OCI-M1 (cell line): ENCODE measurements around the gene GSK3B.

Source experiments
- DNase-seq: peaks from one replicate; lab custom pipeline; 2025; lab: John Stamatoyannopoulos, UW

Gene GSK3B

DNA sequence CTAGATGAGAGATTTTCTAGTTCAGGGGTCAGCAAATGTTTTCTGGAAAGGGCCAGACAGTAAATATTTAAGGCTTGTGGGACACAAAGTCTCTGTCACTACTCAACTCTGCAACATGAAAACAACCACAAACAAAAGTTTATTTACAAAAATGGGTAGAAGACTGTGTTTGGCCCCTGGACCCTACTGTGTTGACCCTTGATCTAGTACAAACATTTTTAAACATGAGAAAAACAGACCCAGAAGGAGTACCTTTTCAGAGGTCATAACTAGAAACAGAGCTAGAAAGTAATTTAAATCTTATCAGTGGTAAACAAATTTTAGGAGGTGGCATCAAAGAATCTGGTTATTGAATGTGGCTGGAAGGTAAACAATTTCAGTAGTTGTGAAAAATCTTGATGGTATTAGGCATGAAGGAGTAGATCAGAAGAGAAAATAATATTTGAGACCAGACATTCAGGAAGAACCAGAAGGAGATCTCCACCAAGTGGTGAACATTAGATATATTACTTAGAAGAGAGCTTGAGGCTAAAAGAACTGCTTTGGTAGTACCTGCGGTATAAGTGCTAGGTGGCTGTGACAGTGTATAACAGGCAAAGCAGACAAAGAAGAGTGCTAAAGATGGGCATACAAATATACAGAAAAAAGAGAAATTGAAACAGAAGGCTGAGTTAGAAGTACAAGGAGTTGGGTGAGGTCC lies 210.6 kb downstream of the GSK3B start:
- DNase-seq, result no peak

DNA sequence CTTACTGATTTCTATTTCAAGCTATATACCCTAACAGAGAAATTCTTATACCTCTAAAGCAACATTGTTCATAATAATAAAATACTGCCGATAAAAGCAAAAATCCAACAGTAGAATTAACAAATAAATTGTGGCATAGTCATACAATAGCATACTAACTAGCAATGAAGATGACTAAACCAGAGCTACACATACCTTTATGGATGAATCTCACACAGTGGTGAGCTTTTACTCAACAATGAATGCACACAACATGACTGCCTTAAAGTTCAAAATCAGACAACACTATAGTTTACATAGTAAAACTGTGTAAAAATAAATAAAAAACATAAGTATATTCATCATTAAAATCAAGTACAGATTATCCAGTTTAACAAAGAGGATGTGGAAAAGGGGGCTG lies 213.3 kb downstream of the GSK3B start:
- DNase-seq, result no peak

DNA sequence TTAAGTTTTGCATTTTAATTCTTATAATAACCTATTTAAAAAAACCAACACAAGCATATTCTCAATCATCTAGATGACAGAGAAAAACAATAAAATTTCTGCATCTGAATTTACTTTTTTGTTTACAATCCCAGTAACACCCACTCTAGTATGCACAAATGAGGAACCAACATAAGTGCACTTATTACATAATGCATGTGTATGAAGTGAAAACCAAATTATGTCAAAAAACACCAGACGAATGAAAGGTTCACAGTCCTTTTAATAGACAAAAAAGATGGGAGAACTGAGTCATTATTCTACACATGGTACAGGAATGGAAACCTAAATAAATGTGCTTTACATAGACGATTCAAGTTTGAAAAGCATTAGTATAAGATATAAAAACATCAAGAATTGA lies 220.6 kb downstream of the GSK3B start:
- DNase-seq, result no peak

DNA sequence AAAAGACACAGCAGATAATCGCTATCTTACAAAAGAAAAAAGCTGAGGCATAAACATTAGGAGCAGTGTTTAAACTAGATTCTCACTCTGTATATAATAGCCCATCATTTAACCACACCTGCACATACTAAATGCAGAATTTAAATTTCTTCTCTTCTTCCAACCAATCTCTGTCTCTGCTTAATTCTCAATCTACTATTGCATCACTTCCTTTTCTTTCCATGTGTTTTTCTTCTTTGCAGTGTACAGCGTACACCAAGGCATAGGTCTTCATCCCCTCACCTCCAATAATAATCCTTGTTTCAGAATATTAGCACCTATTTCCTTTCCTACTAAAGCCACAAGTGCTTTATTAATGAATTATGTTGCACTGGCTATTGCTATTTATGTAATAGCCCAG lies 221.5 kb downstream of the GSK3B start:
- DNase-seq, result no peak

DNA sequence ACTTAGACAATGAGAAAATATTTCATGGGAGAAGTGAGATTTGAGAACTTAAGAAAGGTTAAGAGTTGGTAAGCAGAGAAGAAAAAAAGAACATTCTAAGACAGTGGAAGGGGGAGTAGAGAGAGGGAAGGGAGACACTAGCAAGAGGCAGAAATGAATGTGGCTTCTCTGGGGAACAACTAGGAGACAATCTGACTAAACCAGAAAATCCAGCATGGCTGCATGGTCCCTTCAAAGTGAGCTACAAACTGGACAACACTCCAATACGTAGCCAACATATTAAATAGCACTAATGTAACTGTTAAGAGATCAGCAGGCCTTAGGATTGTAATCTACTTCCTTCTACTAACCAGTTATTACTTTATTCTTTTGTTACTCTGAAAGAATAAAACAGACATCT lies 222.7 kb downstream of the GSK3B start:
- DNase-seq, result no peak

DNA sequence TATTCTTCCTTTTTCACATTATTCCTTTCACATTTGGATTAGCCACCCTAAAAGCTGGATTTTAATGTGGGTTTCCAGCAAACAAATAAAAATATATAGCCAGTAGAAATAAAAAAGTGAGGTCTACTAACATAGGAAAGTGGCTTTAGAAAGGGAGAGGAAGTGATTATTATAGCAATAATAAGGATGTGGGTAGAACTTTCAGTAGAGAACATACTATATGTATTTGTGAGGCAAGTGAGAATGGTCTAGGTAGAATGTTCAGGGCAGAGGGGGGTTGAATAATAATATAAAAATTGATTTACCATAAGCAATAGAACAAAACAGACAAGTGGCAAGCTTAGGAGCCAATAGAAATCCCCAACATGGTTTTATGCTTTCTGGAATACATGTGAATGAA lies 223.7 kb downstream of the GSK3B start:
- DNase-seq, result no peak

DNA sequence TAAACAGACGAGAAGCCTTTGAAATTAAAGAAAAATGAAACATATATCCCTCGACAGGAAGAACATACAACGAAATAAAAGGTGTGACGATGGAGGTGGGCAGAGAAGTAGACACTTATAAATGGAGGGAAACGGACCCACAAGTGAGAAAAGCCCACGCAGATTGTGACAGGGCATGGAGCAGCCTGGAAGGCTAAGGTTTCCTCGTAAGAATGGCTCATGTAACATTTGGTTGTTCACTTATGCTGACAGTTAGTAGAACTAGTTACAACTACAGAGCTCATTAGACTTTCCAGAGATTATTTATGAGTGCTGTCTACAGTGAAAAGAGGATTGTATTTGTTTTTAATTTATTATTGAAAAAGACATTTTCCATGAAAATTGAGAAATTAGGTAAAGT lies 229.8 kb downstream of the GSK3B start:
- no peak for DNase-seq

DNA sequence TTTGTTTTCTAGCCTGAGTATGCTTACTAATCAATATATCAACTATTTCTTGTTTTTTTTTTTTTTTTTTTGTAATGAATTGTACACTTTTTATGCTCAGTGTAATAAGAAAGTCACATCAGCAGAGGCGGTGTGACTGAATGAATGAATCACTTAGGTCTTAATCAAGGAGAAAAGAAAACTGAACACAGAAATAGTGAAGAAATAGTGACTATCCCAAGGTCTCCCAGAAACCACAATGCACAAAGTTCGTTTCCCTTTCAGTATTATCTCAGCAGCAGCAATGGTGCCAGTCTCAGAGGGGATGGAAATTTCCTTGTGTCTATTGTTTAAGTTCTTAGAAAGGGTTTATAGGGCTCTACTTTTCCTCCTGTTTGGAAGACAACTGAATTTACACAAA lies 231.6 kb downstream of the GSK3B start:
- no peak for DNase-seq

DNA sequence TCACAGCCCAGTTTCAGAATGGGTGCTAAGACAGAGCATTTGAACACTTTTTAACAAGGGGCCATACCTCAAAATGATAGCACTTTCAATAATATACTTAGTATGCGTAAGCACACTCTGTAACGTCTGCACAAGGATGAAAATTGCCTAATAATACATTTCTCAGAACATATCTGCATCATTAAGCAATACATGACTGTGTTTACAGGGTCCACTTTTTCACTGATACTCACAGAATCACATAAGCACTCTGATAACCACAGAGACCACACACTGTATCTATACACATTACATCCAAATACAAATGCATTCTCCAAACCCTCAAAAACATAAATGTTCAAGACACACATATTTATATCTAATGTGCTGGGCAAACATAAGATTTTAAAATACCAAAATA lies 232.6 kb downstream of the GSK3B start:
- DNase-seq, result no peak

DNA sequence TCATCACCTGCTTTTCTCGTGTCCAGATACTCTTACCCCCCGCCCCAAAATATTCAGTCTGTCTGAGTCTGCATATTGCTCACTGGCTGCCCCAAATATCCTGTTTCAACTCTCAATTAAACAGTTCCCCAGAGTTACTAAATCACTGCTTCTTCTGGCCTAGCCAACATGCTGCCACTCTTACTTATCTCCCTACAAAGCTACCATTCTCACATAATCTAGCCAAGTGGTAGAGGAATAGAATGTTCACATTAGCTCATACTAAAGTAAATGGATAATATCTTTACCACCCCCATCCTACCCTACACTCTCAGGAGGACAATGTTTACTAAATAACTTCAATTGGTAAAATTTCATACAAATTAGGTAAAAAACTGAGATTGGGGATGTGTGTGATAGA lies 234.5 kb downstream of the GSK3B start:
- DNase-seq, result no peak

DNA sequence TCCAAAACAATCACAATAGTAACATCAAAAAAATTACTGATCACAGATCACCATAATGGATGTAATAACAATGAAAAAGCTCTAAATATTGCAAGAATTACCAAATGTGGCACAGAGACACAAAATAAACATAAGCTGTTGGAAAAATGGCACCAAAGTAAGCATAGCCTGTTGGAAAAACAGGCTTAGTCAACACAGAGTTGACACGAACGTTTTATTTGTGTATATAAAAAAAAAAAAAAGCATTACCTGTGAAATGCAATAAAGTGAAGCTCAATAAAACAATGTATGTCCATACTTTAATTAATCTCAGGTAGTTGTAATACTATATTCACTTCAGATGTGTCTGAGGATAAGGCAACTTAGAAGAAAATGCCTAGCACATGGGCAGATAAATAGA lies 235.3 kb downstream of the GSK3B start:
- DNase-seq, result no peak

DNA sequence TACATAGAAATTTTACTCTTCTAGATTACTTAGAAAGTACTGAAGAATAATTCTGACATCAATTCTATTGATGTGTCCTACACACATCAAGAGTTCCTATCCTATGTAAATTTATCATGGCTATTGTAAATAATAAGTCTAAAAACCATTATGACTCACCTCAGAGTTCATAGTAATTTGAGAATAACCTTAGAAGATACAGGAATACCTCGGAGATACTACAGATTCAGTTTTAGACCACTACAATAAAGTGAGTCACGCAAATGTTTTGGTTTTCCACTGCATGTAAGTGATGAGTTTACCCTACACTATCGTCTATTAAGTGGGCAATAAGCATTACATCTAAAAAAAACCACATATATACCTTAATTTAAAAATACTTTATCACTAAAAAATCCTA lies 237.6 kb downstream of the GSK3B start:
- DNase-seq, result no peak

DNA sequence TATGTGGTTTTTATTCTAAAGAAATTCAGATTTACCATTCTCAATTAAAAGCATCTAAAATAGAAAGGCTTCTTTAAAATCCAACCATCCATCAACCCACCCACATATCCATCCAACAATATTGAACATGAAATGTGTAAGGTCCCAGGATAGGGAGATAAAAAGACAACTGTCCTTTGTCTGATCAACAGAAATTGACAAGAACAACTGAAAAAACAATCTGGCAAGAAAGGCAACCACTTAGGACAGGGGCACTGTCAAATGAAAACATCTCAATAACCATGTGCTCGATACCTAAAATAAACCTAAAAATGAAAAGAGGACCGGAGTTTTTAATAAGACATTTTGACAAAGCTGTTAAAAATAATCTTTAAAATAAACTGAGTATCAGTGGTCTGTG lies 245.1 kb downstream of the GSK3B start:
- DNase-seq, result no peak

DNA sequence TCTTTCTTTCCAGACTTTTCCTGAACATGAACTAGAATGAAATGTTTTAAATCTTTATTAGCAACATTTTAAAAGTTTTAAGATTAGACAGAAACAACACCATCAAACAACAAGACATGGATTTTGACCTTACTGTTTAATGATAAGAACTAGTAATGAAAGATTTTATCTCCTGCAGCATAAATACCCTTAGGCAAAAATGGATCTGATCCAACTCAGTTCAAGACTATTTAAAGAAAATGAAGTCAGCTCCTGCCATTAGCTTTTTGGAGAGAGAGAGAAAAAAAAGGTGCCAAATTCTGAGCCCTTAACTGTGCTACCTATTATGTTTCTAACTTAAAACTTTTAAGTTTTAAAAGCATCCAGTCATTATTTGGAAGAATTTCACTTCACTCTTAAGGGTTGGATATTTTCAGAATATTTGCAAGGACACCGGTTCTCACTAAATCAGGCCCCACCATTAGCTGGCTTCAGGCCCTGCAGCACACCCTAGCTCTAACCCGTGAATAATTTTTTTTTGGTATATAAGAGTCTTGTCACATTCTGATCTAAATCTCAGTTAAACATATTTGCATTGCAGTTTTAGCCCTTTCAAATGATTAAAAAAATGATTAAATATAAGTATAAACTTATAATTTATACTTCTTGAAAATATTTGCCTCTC lies 252.3 kb downstream of the GSK3B start:
- DNase-seq, result no peak

DNA sequence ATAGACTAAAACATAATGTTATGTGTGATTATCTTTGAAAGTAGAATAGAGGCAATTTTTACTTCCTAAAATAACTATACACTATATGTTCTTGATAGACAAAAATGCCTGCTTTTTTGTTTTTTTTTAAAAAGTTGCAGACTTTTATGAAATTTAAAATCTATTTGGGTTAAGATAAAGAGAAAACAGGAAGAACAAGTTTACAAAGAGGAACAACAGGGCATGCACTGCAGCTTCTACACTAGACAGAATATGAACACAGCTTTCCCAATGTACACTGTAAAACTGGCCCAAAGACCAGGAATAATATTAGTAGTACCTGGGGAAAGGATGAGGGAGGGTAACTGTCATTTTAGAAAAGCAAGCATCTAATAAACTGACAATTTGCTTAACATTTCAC lies 258.7 kb downstream of the GSK3B start:
- DNase-seq, result peak; percentile 15

DNA sequence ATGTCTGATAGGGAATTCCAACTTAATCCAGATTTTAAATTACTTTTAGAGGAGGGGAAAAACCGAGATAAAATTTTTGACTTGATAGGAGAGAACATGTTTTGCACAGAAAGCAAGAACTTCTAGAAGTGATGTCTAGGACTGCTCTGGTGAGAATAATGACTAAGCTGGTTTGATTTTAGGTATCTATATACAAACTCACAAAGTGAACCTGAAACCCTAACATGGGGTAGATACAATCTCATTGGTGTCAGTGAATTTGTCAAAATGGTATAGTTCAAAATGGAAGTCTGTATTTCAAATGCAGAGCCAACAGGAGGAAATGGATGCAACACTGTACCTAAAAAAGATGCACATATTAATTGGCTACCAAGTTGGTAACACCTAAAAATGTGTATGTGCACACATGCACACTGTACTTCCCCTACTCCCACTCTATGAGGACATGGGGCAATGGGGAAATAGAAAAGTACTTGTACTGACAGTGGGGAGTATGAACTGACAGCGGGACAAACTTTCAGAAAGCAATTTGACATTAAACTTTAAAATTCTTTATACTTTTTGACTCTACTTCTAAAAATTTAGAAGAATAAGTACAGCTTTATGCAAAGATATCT lies 259.4 kb downstream of the GSK3B start:
- peak; percentile 15 for DNase-seq

DNA sequence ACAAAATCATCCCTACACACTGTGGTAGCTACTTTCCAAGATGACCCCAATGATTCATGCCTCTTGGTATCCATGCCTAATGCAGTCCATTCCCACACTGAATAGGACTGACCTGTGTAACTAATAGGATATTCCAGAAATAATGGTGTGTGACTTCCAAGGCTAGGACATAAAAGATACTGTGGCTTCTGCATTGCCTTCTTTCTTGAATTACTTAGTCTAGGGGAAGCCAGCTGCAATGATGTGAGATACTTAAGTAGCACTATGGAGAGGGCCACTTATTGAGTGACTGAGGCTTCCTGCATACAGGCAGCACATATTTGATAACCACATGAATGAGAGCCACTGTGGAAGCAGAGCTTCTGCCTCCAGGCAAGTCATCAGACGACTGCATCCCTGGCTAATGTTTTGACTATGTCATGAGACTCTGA lies 262.3 kb downstream of the GSK3B start:
- DNase-seq, result no peak

DNA sequence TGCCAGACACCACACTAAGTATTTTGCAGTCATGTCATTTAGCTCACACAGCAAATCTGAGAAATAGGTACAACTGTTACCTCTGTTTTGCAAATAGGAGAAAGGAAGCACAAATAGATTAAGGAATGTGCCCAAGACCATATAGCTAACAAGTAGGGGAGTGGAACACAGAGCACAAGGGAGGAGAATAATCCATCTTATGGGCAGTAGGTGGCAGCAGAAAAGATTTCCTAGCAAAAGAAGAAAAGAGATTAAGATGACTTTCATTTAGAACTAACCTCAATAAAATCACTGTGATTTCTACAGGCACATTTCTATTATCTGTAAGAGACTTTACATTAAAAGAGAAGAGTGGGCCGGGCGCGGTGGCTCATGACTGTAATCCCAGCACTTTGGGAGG lies 263.2 kb downstream of the GSK3B start:
- DNase-seq, result peak; percentile 27

DNA sequence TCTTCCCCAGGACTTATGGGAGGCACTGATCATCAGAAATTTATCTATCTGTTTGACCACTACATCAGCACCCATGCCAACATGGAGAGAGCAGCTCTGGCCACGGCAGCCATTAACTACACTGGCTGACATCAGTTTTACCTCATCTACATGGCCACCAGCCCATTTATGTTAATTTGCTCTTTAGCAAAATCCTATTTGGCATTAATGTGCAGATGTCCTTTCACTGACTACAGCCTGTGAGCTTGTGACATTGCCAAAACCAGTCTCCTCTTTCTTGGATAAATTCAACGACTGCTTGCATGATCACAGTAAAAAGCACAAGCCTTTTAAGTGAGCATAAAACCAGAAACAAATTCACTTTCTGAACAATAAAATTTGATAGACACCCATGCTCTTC lies 264.8 kb downstream of the GSK3B start:
- DNase-seq, result no peak

DNA sequence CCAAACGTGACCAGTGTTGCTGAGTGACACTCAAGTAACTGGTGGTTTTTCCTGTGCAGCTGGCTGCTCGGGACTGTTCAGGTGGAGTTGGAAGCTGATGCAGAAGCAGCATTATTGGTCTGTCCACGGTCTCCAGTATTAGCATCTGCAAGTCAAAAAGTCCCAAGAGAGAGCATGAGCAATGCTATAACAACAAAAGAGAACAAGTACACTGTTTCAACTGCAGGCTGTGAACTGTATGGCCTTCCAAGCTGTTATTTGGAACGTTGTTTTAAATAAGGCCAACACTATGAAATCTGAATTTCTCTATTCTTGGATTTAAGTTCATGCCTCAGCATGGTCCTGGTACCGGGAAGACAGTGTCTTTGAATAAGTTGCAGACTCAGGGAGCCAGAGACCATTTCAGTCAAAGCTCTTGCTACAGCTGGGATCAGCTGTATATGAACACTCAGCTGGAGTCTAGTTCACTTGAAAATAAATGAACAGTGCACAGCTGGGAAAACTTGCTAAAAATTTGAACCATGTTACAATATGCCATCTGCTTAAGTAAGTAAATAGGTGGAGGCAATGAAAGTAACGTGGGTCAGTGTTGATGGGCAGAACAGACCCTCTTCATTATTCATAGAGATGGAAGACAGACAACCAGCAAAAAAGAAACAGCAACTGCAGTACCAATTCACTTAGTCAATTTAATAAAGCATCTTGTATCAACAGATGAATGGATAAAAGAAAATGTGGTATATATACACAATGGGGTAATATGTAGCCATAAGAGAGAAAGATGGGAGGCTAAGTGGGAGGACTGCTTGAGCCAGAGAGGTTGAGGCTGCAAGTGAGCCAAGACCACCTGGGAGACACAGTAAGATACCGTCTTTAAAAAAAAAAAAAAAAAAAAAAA lies 267.3 kb downstream of the GSK3B start:
- no peak for DNase-seq

DNA sequence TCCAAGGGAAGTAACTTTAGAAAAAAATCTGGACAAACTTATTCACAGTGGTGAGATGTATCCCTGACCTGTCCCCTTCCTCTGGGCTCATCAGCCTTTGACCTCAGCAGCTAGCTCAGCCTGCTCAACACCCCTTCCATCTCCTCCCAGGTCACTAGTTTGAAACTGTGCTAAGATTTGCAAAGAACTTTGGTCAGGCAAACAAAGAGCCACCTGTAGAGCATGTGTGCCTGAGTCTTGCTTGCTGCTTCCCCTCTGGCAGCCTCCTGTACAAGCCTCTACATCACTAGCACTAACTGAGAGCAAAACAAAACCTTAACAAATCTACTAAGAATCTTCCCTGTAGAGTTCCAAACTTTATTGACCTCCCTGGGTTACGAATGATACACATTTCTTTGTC lies 268.4 kb downstream of the GSK3B start:
- no peak for DNase-seq

DNA sequence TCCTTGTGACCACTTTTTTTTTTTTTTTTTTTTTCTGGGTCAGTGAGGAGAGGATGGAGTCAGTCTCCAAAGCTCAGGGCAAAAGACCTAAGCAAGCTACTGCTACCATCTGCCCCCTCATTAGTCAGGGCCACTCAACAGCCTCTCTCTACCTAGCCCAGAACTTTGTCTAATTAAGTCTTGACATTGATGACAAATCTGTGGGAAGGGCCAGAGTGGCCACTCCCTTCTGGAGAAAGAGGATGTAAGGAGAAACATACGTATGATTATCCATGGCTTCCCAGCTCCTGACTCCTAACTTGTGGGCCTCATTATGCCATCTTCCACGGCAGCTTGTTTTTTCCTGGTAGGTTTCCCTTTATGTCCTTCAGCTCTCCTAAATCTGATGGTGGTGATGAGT lies 274.4 kb downstream of the GSK3B start:
- no peak for DNase-seq

DNA sequence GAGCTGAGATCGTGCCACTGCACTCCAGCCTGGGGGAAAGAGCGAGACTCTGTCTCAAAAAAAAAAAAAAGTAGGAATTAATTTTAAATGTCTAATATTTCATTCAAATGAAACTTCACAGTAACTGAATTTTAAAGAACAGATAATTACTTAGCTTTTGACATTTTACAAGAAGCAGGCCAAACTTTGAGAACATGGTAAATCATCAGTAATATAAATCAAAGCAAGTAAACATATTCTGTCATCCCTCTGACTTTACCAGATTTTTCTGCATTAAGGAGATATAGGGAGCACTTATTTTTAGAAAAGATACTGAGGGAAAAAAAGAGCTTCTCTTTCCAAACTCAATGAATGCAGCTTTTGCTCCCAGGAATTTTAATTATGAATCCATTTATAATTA lies 275.3 kb downstream of the GSK3B start:
- no peak for DNase-seq
